ENCODE data around the gene CCK. TPM values are rescaled to one million over a fixed set of nuclear protein-coding genes. Genes with fewer than 3 reads are reported as not detected.

Gene CCK
- total RNA-seq, 3 donors from 2014 or later (not counting 1 experiment from before 2014, with no cell fraction given): 0.54 TPM; not detected in 2

GRCh38 chr3:42246091-42246490 lies 19.9 kb downstream of the CCK start:
- no peak for TF ChIP-seq CTCF (IDR thresholded peaks at IDR 0.05)
- H3K4me3 ChIP-seq (ENCODE audit: low read length): no peak overlapping the region
- Mint-ChIP-seq H3K27me3 (ENCODE audit: low read depth in 2 of 2) (peaks cover 11 to 42% of the 10 kb centered on the region in 2 donors), H3K4me3 (no peak overlapping the region), H3K27ac (no peak overlapping the region), H3K4me1 (peaks cover 0 to 7% of the 10 kb centered on the region in 2 donors), H3K9me3 (no peaks in the 10 kb centered on the region), H3K36me3 (no peaks in the 10 kb centered on the region)
- no peaks in the 10 kb centered on the region for H3K36me3 ChIP-seq (ENCODE audit: control insufficient read depth, insufficient read depth, low read length)
- no peaks in the 10 kb centered on the region for H3K4me1 ChIP-seq (ENCODE audit: control insufficient read depth, insufficient read depth, low read length)
- DNase-seq (no peak), ATAC-seq (no peak)
- H3K27ac ChIP-seq (ENCODE audit: low read length): no peak overlapping the region
- H3K9me3 ChIP-seq (ENCODE audit: control insufficient read depth, insufficient read depth, low read length): no peaks in the 10 kb centered on the region
- no CpG with 5 or more reads among the region's 1 CpG for WGBS (ENCODE audit: insufficient coverage)
- H3K27me3 ChIP-seq (ENCODE audit: control insufficient read depth, insufficient read depth, low read length): peaks cover 8% of the 10 kb centered on the region
- intact Hi-C loops (cut with micrococcal nuclease): no loop called here

- Histone ChIP-seq H3K36me3 (ENCODE audit: control insufficient read depth, insufficient read depth, low read length) (no peaks in the 10 kb centered on the region), H3K4me3 (ENCODE audit: low read length) (no peak overlapping the region), H3K27ac (ENCODE audit: low read length) (no peak overlapping the region), H3K4me1 (ENCODE audit: control insufficient read depth, insufficient read depth, low read length) (no peaks in the 10 kb centered on the region), H3K27me3 (ENCODE audit: control insufficient read depth, insufficient read depth, low read length) (no peaks in the 10 kb centered on the region), H3K9me3 (ENCODE audit: control insufficient read depth, insufficient read depth, low read length) (peaks cover 3% of the 10 kb centered on the region)
- no peaks in the 10 kb centered on the region for H3K4me1 Mint-ChIP-seq
- WGBS (ENCODE audit: insufficient coverage): 90% methylated on average over 2 of the region's 2 CpGs
- H3K36me3 Mint-ChIP-seq: no peaks in the 10 kb centered on the region
- intact Hi-C loops (cut with micrococcal nuclease): no loop called here
- no peak overlapping the region for H3K27ac Mint-ChIP-seq
- H3K9me3 Mint-ChIP-seq: peaks cover 0 to 3% of the 10 kb centered on the region in 2 donors
- H3K4me3 Mint-ChIP-seq: no peak overlapping the region
- ATAC-seq (no peak), DNase-seq (no peak)
- no peak for TF ChIP-seq CTCF (IDR thresholded peaks at IDR 0.05)
- peaks cover 23 to 56% of the 10 kb centered on the region in 2 donors for H3K27me3 Mint-ChIP-seq (ENCODE audit: low read depth in 2 of 2)
These were observed 29.4 kb downstream of the CCK start for GRCh38 chr3:42236611-42237010.

- no peaks in the 10 kb centered on the region for H3K27me3 ChIP-seq (ENCODE audit: control insufficient read depth, insufficient read depth, low read length)
- DNase-seq (no peak), ATAC-seq (no peak)
- no peak overlapping the region for H3K4me3 ChIP-seq (ENCODE audit: low read length)
- Mint-ChIP-seq H3K4me1 (no peaks in the 10 kb centered on the region), H3K4me3 (no peak overlapping the region), H3K9me3 (peaks cover 0 to 3% of the 10 kb centered on the region in 2 donors), H3K27me3 (ENCODE audit: low read depth in 2 of 2) (peaks cover 23 to 55% of the 10 kb centered on the region in 2 donors), H3K36me3 (no peaks in the 10 kb centered on the region), H3K27ac (no peak overlapping the region)
- H3K9me3 ChIP-seq (ENCODE audit: control insufficient read depth, insufficient read depth, low read length): peaks cover 3% of the 10 kb centered on the region
- intact Hi-C loops (cut with micrococcal nuclease): no loop called here
- no peak overlapping the region for H3K27ac ChIP-seq (ENCODE audit: low read length)
- no peak for TF ChIP-seq CTCF (IDR thresholded peaks at IDR 0.05)
- H3K4me1 ChIP-seq (ENCODE audit: control insufficient read depth, insufficient read depth, low read length): no peaks in the 10 kb centered on the region
- no peaks in the 10 kb centered on the region for H3K36me3 ChIP-seq (ENCODE audit: control insufficient read depth, insufficient read depth, low read length)
These were observed 30.5 kb downstream of the CCK start for GRCh38 chr3:42235532-42235931.

GRCh38 chr3:42230860-42231259 lies 35.1 kb downstream of the CCK start:
- no peak for TF ChIP-seq CTCF (IDR thresholded peaks at IDR 0.05)
- H3K27me3 Mint-ChIP-seq (ENCODE audit: low read depth in 2 of 2): peaks cover 14 to 19% of the 10 kb centered on the region in 2 donors
- no peak overlapping the region for H3K4me3 ChIP-seq (ENCODE audit: low read length)
- no peak overlapping the region for H3K4me3 Mint-ChIP-seq
- no peaks in the 10 kb centered on the region for H3K36me3 ChIP-seq (ENCODE audit: control insufficient read depth, insufficient read depth, low read length)
- H3K4me1 Mint-ChIP-seq: peaks cover 0 to 15% of the 10 kb centered on the region in 2 donors
- peaks cover 9% of the 10 kb centered on the region for H3K4me1 ChIP-seq (ENCODE audit: control insufficient read depth, insufficient read depth, low read length)
- no peak overlapping the region for H3K27ac ChIP-seq (ENCODE audit: low read length)
- no peaks in the 10 kb centered on the region for H3K36me3 Mint-ChIP-seq
- no peaks in the 10 kb centered on the region for H3K9me3 Mint-ChIP-seq
- no peak overlapping the region for H3K27ac Mint-ChIP-seq
- intact Hi-C loops (cut with micrococcal nuclease): no loop called here
- 97% methylated on average over 5 of the region's 5 CpGs for WGBS (ENCODE audit: insufficient coverage)
- no peak for ATAC-seq
- H3K9me3 ChIP-seq (ENCODE audit: control insufficient read depth, insufficient read depth, low read length): no peaks in the 10 kb centered on the region
- DNase-seq: no peak
- H3K27me3 ChIP-seq (ENCODE audit: control insufficient read depth, insufficient read depth, low read length): no peaks in the 10 kb centered on the region

Data from natural killer cell (primary cell).